PC-3 (cell line): ENCODE measurements around the gene YWHAQ. TPM values are rescaled to one million over a fixed set of nuclear protein-coding genes. Genes with fewer than 3 reads are reported as not detected.
"Not testable (repeated sequence)": the region's sequence is repeated elsewhere in the genome, so short reads cannot be mapped to it uniquely, and the experiment has no call there.

Experiments used
- ATAC-seq: fragments of 200-7000 bp; cut with Tn5 transposase; 2 replicates; pipeline ENCODE4 v1.9.1; 2020; ENCODE audit warnings: mild to moderate bottlenecking, moderate library complexity
- BruUV-seq: library from RNA; stranded (reverse); fragments of 400-500 nt; replicated peaks from 2 replicates; lab custom pipeline; 2021; lab: Mats Ljungman, UMichigan
- CTCF ChIA-PET: fragments of 300-600 bp; sonication (Branson Sonifier 250); formaldehyde crosslinking; loops from one replicate; lab custom pipeline; 2022; ENCODE audit warnings: antibody characterized with exemption; lab: Charles Lee
- POLR2A ChIA-PET: fragments of 300-600 bp; sonication (Branson Sonifier 250); formaldehyde crosslinking; loops from one replicate; lab custom pipeline; 2022; ENCODE audit warnings: antibody characterized with exemption; ENCODE audit not compliant: unreplicated experiment; lab: Charles Lee
- DNase-seq: peaks from one replicate; pipeline ENCODE4 v3.0.0-alpha.2; 2015
- H2AFZ ChIP-seq: fragments of 300-600 bp; sonication (generic); 2 replicates; pipeline ENCODE4 v1.6.0; 2016; ENCODE audit warnings: antibody characterized with exemption, low read length
- H3F3A ChIP-seq: fragments of 300-600 bp; sonication (generic); one replicate; pipeline ENCODE4 v1.6.0; 2017; ENCODE audit warnings: antibody characterized with exemption, low read length, control low read depth, mild to moderate bottlenecking; ENCODE audit not compliant: unreplicated experiment
- H3K27ac ChIP-seq: fragments of 300-600 bp; sonication (generic); 2 replicates; pipeline ENCODE4 v1.5.1; 2016; ENCODE audit warnings: mild to moderate bottlenecking, low read length
- H3K27me3 ChIP-seq: fragments of 300-600 bp; sonication (generic); 2 replicates; pipeline ENCODE4 v1.6.1; 2016; ENCODE audit warnings: low read length, mixed read lengths
- H3K36me3 ChIP-seq: fragments of 300-600 bp; sonication (generic); 2 replicates; pipeline ENCODE4 v1.6.1; 2016; ENCODE audit warnings: low read depth, mixed run types, low read length, mixed read lengths
- H3K4me1 ChIP-seq: fragments of 300-600 bp; sonication (generic); 2 replicates; pipeline ENCODE4 v1.5.1; 2016; ENCODE audit warnings: low read length; ENCODE audit not compliant: insufficient read depth
- H3K4me2 ChIP-seq: fragments of 300-600 bp; sonication (generic); 2 replicates; pipeline ENCODE4 v1.6.0; 2016; ENCODE audit warnings: low read length
- H3K4me3 ChIP-seq: fragments of 300-600 bp; sonication (generic); 2 replicates; pipeline ENCODE4 v1.5.1; 2016; ENCODE audit warnings: mild to moderate bottlenecking, low read length, mixed read lengths
- H3K79me2 ChIP-seq: fragments of 300-600 bp; sonication (generic); 2 replicates; pipeline ENCODE4 v1.6.1; 2017; ENCODE audit warnings: low read length, mixed read lengths
- H3K9ac ChIP-seq: fragments of 300-600 bp; sonication (generic); 2 replicates; pipeline ENCODE4 v1.6.0; 2016; ENCODE audit warnings: mild to moderate bottlenecking, low read length
- H3K9me2 ChIP-seq: fragments of 300-600 bp; sonication (generic); replicated peaks from 2 replicates; pipeline ENCODE4 v1.6.1; 2016; ENCODE audit warnings: mixed run types, low read length, mixed read lengths
- H3K9me3 ChIP-seq: fragments of 300-600 bp; sonication (generic); 2 replicates; pipeline ENCODE4 v1.6.1; 2016; ENCODE audit warnings: low read length, mixed read lengths
- H4K20me1 ChIP-seq: fragments of 300-600 bp; sonication (generic); 2 replicates; pipeline ENCODE4 v1.6.1; 2016; ENCODE audit warnings: low read length, mixed read lengths
- CTCF ChIP-seq: fragments of 300-600 bp; sonication (generic); conservative IDR thresholded peaks from 2 replicates; pipeline ENCODE4 v1.5.1; 2017; ENCODE audit warnings: antibody characterized with exemption, low read depth, mild to moderate bottlenecking, low read length
- EZH2 ChIP-seq: fragments of 300-600 bp; sonication (generic); IDR thresholded peaks from one replicate; pipeline ENCODE4 v1.6.1; 2017; ENCODE audit warnings: antibody characterized with exemption, mild to moderate bottlenecking, low read length; ENCODE audit not compliant: unreplicated experiment
- EZH2phosphoT487 ChIP-seq: fragments of 300-600 bp; sonication (generic); IDR thresholded peaks from 2 replicates; pipeline ENCODE4 v1.6.1; 2018; ENCODE audit warnings: mild to moderate bottlenecking, antibody characterized with exemption, low read length, borderline replicate concordance
- intact Hi-C: fragments of 100-400 bp; cut with micrococcal nuclease; formaldehyde crosslinking; loops from 2 replicates; pipeline ENCODE4 v1.9.0; 2023
- total RNA-seq: library from RNA; depleted of rRNA; stranded (reverse); fragments of >200 nt; gene quantifications from 2 replicates; pipeline ENCODE4 v1.2.3, GENCODE V29; 2014

YWHAQ gene
- total RNA-seq, 1 experiment from 2014 or later: 377 TPM

GRCh38 chr2:9627310-9627709, 3.5 kb downstream of the YWHAQ start:
- Histone ChIP-seq H3K9me3 (no peaks in the 10 kb centered on the region), H3K36me3 (peaks cover 47% of the 10 kb centered on the region), H3K79me2 (peaks cover 81% of the 10 kb centered on the region), H4K20me1 (peaks cover 73% of the 10 kb centered on the region), H3K4me3 (peak overlapping the region; percentile 89; the same call in 1 of the 2 replicates), H2AFZ (no peak overlapping the region), H3K27ac (no peak overlapping the region), H3F3A (no peaks in the 10 kb centered on the region), H3K4me1 (peaks cover 27% of the 10 kb centered on the region), H3K9ac (no peak overlapping the region), H3K27me3 (no peaks in the 10 kb centered on the region), H3K4me2 (peak overlapping the region; percentile 93), H3K9me2 (no peaks in the 10 kb centered on the region)
- ChIA-PET POLR2A (no interaction called here), CTCF (no interaction called here)
- ATAC-seq (no peak), DNase-seq (peak; percentile 16)
- TF ChIP-seq EZH2 (no peak), CTCF (no peak), EZH2phosphoT487 (no peak)
- intact Hi-C loops: no loop called here
- no TSS peak for BruUV-seq

- H3K9me3 ChIP-seq: no peaks in the 10 kb centered on the region
- H2AFZ ChIP-seq: no peak overlapping the region
- POLR2A ChIA-PET: no interaction called here
- intact Hi-C loops: no loop called here
- H3K9ac ChIP-seq: no peak overlapping the region
- peaks cover 16% of the 10 kb centered on the region for H3K4me1 ChIP-seq
- no peaks in the 10 kb centered on the region for H3F3A ChIP-seq
- no peak overlapping the region for H3K27ac ChIP-seq
- BruUV-seq: no TSS peak
- CTCF ChIA-PET: no interaction called here
- H3K4me3 ChIP-seq: no peak overlapping the region
- H3K79me2 ChIP-seq: peaks cover 100% of the 10 kb centered on the region
- H3K4me2 ChIP-seq: no peak overlapping the region
- peaks cover 49% of the 10 kb centered on the region for H3K36me3 ChIP-seq
- ATAC-seq: no peak
- TF ChIP-seq EZH2phosphoT487 (no peak), EZH2 (no peak)
- no peaks in the 10 kb centered on the region for H3K9me2 ChIP-seq
- H4K20me1 ChIP-seq: peaks cover 91% of the 10 kb centered on the region
- no peak for DNase-seq
- no peaks in the 10 kb centered on the region for H3K27me3 ChIP-seq
These were observed 7.6 kb downstream of the YWHAQ start for GRCh38 chr2:9623151-9623550.

- H3K9ac ChIP-seq, H3K4me3 ChIP-seq, H3K9me2 ChIP-seq, ATAC-seq, DNase-seq, H3F3A ChIP-seq, CTCF ChIA-PET, POLR2A ChIA-PET, intact Hi-C loops, H2AFZ ChIP-seq, H3K27ac ChIP-seq, H3K9me3 ChIP-seq, BruUV-seq, H3K4me2 ChIP-seq, H3K27me3 ChIP-seq, H3K4me1 ChIP-seq: not testable (repeated sequence)
- Histone ChIP-seq H4K20me1 (peaks cover 87% of the 10 kb centered on the region), H3K79me2 (peaks cover 100% of the 10 kb centered on the region), H3K36me3 (peaks cover 41% of the 10 kb centered on the region)
These were observed 9.1 kb downstream of the YWHAQ start for GRCh38 chr2:9621655-9622054.

- Histone ChIP-seq H3K27ac (no peak overlapping the region), H3K27me3 (no peaks in the 10 kb centered on the region), H3K4me3 (no peak overlapping the region), H3K79me2 (peaks cover 100% of the 10 kb centered on the region), H3F3A (no peaks in the 10 kb centered on the region), H3K9ac (no peak overlapping the region), H3K9me2 (no peaks in the 10 kb centered on the region), H3K4me2 (no peak overlapping the region), H3K4me1 (0 out of 2 replicates have a peak, but pooled peaks cover 6% of the 10 kb centered on the region), H3K9me3 (no peaks in the 10 kb centered on the region), H4K20me1 (peaks cover 92% of the 10 kb centered on the region), H2AFZ (no peak overlapping the region), H3K36me3 (peaks cover 42% of the 10 kb centered on the region)
- CTCF ChIA-PET: interaction anchor here (0.9 kb wide), 1 partner anchor 85 kb away, joined by 3 read pairs; no protein-coding TSS in a partner anchor
- BruUV-seq: no TSS peak
- intact Hi-C loops: no loop called here
- POLR2A ChIA-PET: no interaction called here
- ATAC-seq: no peak
- TF ChIP-seq CTCF: no peak
- no peak for DNase-seq
These were observed 12.4 kb downstream of the YWHAQ start for GRCh38 chr2:9618410-9618809.
